Measurements from ENCODE around the gene CYBRD1. TPM values are rescaled to one million over a fixed set of nuclear protein-coding genes. Genes with fewer than 3 reads are reported as not detected.
A peak's percentile ranks its signal among the peaks of the same experiment; 100 is the strongest.
"Not testable (repeated sequence)": the region's sequence is repeated elsewhere in the genome, so short reads cannot be mapped to it uniquely, and the experiment has no call there.

CYBRD1 gene
- total RNA-seq, 2 donors from 2014 or later = 0.24 to 0.69 TPM

- peaks cover 28% of the 10 kb centered on the region for H3K27me3 Mint-ChIP-seq
- no peaks in the 10 kb centered on the region for H3K36me3 Mint-ChIP-seq (ENCODE audit: low read depth)
- no peaks in the 10 kb centered on the region for H3K4me1 Mint-ChIP-seq
- H3K27ac Mint-ChIP-seq = no peak overlapping the region
- H3K9me3 Mint-ChIP-seq = peaks cover 9% of the 10 kb centered on the region
- H3K4me3 Mint-ChIP-seq = no peak overlapping the region
- no peak for ATAC-seq (replicated peaks)
Measured at GRCh38 chr2:171529914-171530313, 7.6 kb downstream of the CYBRD1 start.

GRCh38 chr2:171530378-171530777 lies 8.1 kb downstream of the CYBRD1 start:
- H3K4me1 Mint-ChIP-seq = no peaks in the 10 kb centered on the region
- no peak overlapping the region for H3K27ac Mint-ChIP-seq
- ATAC-seq (replicated peaks) = no peak
- no peaks in the 10 kb centered on the region for H3K36me3 Mint-ChIP-seq (ENCODE audit: low read depth)
- H3K27me3 Mint-ChIP-seq = peaks cover 24% of the 10 kb centered on the region
- peaks cover 9% of the 10 kb centered on the region for H3K9me3 Mint-ChIP-seq
- H3K4me3 Mint-ChIP-seq = no peak overlapping the region

- H3K9me3 Mint-ChIP-seq; H3K36me3 Mint-ChIP-seq (ENCODE audit: low read depth); H3K4me3 Mint-ChIP-seq; ATAC-seq (replicated peaks); H3K4me1 Mint-ChIP-seq; H3K27ac Mint-ChIP-seq: not testable (repeated sequence)
- peaks cover 23% of the 10 kb centered on the region for H3K27me3 Mint-ChIP-seq
Measured at GRCh38 chr2:171530859-171531258, 8.6 kb downstream of the CYBRD1 start.

DNA sequence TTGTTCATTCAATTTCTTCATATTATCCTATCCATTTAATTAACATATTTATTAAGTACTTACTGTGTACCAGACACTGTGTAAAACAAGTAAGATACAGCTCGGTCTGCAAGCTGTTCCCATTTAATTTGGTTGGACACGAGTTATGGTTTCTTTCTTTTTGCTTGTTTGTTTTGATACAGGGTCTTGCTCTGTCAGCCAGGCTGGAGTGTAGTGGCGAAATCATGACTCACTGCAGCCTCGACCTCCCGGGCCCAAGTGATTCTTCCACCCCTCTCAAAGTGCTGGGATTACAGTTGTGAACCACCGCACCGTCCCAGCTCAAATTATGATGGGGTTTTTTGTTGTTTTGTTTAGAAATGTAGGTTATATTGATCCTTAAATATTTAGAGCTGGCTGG lies 9.0 kb downstream of the CYBRD1 start:
- Mint-ChIP-seq H3K27me3 (peaks cover 23% of the 10 kb centered on the region), H3K27ac (no peak overlapping the region), H3K4me1 (no peaks in the 10 kb centered on the region), H3K4me3 (no peak overlapping the region), H3K36me3 (ENCODE audit: low read depth) (no peaks in the 10 kb centered on the region), H3K9me3 (peaks cover 9% of the 10 kb centered on the region)
- no peak for ATAC-seq (replicated peaks)

GRCh38 chr2:171531836-171532450 lies 9.7 kb downstream of the CYBRD1 start:
- Mint-ChIP-seq H3K9me3 (peaks cover 9% of the 10 kb centered on the region), H3K4me1 (no peaks in the 10 kb centered on the region), H3K27ac (no peak overlapping the region), H3K27me3 (peaks cover 22% of the 10 kb centered on the region), H3K4me3 (no peak overlapping the region), H3K36me3 (ENCODE audit: low read depth) (no peaks in the 10 kb centered on the region)
- no peak for ATAC-seq (replicated peaks)

- no peak overlapping the region for H3K27ac Mint-ChIP-seq
- no peaks in the 10 kb centered on the region for H3K36me3 Mint-ChIP-seq (ENCODE audit: low read depth)
- peaks cover 8% of the 10 kb centered on the region for H3K9me3 Mint-ChIP-seq
- H3K27me3 Mint-ChIP-seq = peaks cover 22% of the 10 kb centered on the region
- no peak overlapping the region for H3K4me3 Mint-ChIP-seq
- no peak for ATAC-seq (replicated peaks)
- H3K4me1 Mint-ChIP-seq = no peaks in the 10 kb centered on the region
Measured at GRCh38 chr2:171533331-171533730, 11.1 kb downstream of the CYBRD1 start.

DNA sequence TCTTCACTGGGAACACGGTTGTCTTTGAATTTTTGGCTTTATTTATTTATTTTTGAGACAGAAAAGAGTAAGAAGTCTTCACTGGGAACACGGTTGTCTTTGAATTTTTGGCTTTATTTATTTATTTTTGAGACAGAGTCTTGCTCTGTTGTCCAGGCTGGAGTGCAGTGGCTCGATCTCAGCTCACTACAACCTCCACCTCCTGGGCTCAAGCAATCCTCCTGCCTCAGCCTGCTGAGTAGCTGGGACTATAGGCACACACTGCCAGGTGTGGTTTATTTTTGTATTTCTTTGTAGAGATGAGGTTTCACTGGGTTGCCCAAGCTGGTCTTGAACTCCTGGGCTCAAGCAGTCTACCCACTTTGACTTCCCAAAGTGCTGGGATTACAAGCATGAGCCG lies 13.3 kb downstream of the CYBRD1 start:
- not testable (repeated sequence) for H3K27ac Mint-ChIP-seq

DNA sequence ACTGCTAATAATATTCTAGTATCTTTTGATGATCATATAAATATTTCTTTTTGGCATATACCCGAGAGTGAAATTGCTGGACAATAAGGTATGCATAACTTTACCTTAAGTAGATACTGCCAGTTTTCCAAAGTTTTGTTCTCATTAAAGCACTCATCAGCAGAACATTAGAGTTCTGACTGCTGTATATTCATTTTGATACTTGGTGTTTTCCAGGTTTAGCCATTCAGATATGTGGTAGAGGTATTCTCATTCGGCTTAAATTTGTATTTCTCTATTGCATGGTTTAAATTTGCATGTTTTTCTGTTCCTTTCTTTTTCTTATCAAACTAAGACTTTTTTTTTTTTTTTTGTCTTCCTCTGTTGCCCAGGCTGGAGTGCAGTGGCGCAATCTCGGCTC lies 18.2 kb downstream of the CYBRD1 start:
- H3K9me3 Mint-ChIP-seq = no peaks in the 10 kb centered on the region
- no peaks in the 10 kb centered on the region for H3K4me1 Mint-ChIP-seq
- H3K36me3 Mint-ChIP-seq (ENCODE audit: low read depth) = no peaks in the 10 kb centered on the region
- ATAC-seq (replicated peaks) = no peak
- no peak overlapping the region for H3K4me3 Mint-ChIP-seq
- H3K27ac Mint-ChIP-seq = no peak overlapping the region
- H3K27me3 Mint-ChIP-seq = peaks cover 18% of the 10 kb centered on the region

More for the DNA sequence above, 13.3 kb downstream of the CYBRD1 start:
- H3K27me3 Mint-ChIP-seq = peaks cover 15% of the 10 kb centered on the region
- not testable (repeated sequence) for H3K9me3 Mint-ChIP-seq; H3K4me1 Mint-ChIP-seq; H3K4me3 Mint-ChIP-seq; H3K36me3 Mint-ChIP-seq (ENCODE audit: low read depth); ATAC-seq (replicated peaks)

DNA sequence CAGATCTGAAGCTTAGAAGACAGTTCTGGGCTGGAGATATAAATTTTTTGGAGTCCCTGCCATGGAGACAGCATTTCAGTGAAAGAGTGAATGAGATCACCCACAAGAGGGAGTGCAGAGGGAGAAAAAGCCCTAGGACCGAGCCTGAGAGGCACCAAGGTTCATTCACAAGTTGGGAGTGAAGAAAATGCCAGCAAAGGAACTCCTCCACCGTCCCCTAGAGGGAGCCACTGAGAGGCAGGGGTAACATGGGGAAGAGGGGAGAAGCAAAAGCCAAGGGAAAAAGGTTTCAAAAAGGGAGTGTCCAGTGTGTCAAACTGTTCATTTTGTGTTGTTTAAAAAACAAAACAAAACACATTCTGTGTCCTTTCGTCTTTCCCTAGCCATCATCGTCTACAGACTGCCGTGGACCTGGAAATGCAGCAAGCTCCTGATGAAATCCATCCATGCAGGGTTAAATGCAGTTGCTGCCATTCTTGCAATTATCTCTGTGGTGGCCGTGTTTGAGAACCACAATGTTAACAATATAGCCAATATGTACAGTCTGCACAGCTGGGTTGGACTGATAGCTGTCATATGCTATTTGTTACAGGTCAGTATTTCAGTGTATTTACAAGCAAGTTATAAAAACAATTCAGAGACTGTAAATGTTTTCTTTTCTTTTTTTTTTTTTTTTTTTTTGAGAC lies 19.1 kb downstream of the CYBRD1 start:
- no peaks in the 10 kb centered on the region for H3K4me1 Mint-ChIP-seq
- H3K27ac Mint-ChIP-seq = no peak overlapping the region
- no peaks in the 10 kb centered on the region for H3K9me3 Mint-ChIP-seq
- no peaks in the 10 kb centered on the region for H3K36me3 Mint-ChIP-seq (ENCODE audit: low read depth)
- ATAC-seq (replicated peaks) = no peak
- H3K4me3 Mint-ChIP-seq = no peak overlapping the region
- H3K27me3 Mint-ChIP-seq = peaks cover 18% of the 10 kb centered on the region

- peaks cover 9% of the 10 kb centered on the region for H3K27me3 Mint-ChIP-seq
- H3K36me3 Mint-ChIP-seq (ENCODE audit: low read depth) = no peaks in the 10 kb centered on the region
- H3K4me1 Mint-ChIP-seq = no peaks in the 10 kb centered on the region
- H3K27ac Mint-ChIP-seq = no peak overlapping the region
- no peak for ATAC-seq (replicated peaks)
- no peak overlapping the region for H3K4me3 Mint-ChIP-seq
- no peaks in the 10 kb centered on the region for H3K9me3 Mint-ChIP-seq
Measured at GRCh38 chr2:171545086-171545485, 22.8 kb downstream of the CYBRD1 start.

DNA sequence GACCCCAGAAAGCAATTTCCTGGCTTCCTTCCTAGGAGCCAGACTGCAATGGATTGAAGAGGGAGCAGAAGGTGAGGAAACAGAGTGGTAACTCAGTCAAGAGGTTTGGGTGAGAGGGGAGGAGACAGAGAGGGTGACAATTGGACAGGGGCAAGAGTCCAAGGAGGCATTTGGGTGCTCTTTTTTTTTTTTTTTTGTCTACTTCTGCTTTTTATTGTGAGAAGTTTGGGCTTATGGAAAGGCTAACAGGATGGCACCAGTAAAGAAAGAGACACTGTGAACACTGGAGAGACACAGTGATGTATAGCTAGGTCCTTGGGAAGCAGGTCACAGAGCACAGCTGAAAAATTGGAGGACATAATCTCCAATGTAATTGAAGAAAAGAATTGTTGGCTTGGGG lies 25.0 kb downstream of the CYBRD1 start:
- Mint-ChIP-seq H3K9me3 (no peaks in the 10 kb centered on the region), H3K4me3 (no peak overlapping the region), H3K27ac (no peak overlapping the region), H3K4me1 (no peaks in the 10 kb centered on the region), H3K27me3 (peaks cover 2% of the 10 kb centered on the region), H3K36me3 (ENCODE audit: low read depth) (no peaks in the 10 kb centered on the region)
- ATAC-seq (replicated peaks) = no peak

DNA sequence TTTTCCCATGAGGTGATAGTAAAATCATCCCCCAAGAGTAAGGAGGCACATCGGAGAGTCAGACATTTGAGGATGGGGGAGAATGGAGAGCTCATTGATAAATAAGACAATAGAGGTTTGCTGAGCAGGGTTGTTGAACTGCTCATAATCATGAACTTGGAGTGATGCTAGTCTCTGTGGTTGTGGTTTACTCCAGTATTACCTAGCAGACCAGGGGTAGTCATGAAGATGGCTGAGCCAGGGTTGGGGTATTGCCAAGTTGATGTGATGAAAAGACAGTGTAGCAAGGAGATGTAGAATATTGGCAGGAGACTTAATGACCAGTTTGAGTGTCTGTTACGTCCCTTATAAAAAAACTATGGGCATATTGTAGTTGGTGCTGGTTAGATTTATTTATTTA lies 25.4 kb downstream of the CYBRD1 start:
- no peak overlapping the region for H3K27ac Mint-ChIP-seq
- no peaks in the 10 kb centered on the region for H3K36me3 Mint-ChIP-seq (ENCODE audit: low read depth)
- no peaks in the 10 kb centered on the region for H3K27me3 Mint-ChIP-seq
- ATAC-seq (replicated peaks) = peak; percentile 52
- no peaks in the 10 kb centered on the region for H3K4me1 Mint-ChIP-seq
- no peak overlapping the region for H3K4me3 Mint-ChIP-seq
- no peaks in the 10 kb centered on the region for H3K9me3 Mint-ChIP-seq

GRCh38 chr2:171550613-171551012 lies 28.3 kb downstream of the CYBRD1 start:
- ATAC-seq (replicated peaks) = no peak
- Mint-ChIP-seq H3K9me3 (no peaks in the 10 kb centered on the region), H3K27me3 (peaks cover 3% of the 10 kb centered on the region), H3K4me1 (no peaks in the 10 kb centered on the region), H3K36me3 (ENCODE audit: low read depth) (no peaks in the 10 kb centered on the region), H3K27ac (no peak overlapping the region), H3K4me3 (no peak overlapping the region)

- Mint-ChIP-seq H3K27ac (no peak overlapping the region), H3K9me3 (no peaks in the 10 kb centered on the region), H3K36me3 (ENCODE audit: low read depth) (no peaks in the 10 kb centered on the region), H3K4me1 (no peaks in the 10 kb centered on the region), H3K27me3 (peaks cover 3% of the 10 kb centered on the region), H3K4me3 (no peak overlapping the region)
- ATAC-seq (replicated peaks) = no peak
Measured at GRCh38 chr2:171551836-171552235, 29.6 kb downstream of the CYBRD1 start.

DNA sequence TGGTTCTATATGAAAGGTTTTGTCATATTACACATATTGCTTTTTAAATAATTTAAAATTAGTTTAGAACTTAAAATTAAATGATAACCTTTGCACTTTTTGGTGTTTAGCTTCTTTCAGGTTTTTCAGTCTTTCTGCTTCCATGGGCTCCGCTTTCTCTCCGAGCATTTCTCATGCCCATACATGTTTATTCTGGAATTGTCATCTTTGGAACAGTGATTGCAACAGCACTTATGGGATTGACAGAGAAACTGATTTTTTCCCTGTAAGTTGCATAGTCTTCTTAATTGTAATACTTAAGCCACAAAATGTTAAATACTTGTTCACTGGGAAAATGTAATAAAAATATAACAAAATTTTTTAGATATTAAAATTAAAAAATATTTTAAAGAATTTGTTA lies 31.0 kb downstream of the CYBRD1 start:
- no peaks in the 10 kb centered on the region for H3K36me3 Mint-ChIP-seq (ENCODE audit: low read depth)
- H3K4me1 Mint-ChIP-seq = no peaks in the 10 kb centered on the region
- no peak overlapping the region for H3K27ac Mint-ChIP-seq
- H3K9me3 Mint-ChIP-seq = no peaks in the 10 kb centered on the region
- no peak overlapping the region for H3K4me3 Mint-ChIP-seq
- ATAC-seq (replicated peaks) = no peak
- peaks cover 3% of the 10 kb centered on the region for H3K27me3 Mint-ChIP-seq
